ENCODE results near the gene XRN2. TPM values are rescaled to one million over a fixed set of nuclear protein-coding genes. Genes with fewer than 3 reads are reported as not detected.
A peak's percentile ranks its signal among the peaks of the same experiment; 100 is the strongest.

The XRN2 gene
- total RNA-seq: 124 and 125 TPM in 2 replicates

- H3K4me3 ChIP-seq (ENCODE audit: insufficient read depth, low read length): peak within 1 kb of the TSS; percentile 89
- TF ChIP-seq, protein P1, sequence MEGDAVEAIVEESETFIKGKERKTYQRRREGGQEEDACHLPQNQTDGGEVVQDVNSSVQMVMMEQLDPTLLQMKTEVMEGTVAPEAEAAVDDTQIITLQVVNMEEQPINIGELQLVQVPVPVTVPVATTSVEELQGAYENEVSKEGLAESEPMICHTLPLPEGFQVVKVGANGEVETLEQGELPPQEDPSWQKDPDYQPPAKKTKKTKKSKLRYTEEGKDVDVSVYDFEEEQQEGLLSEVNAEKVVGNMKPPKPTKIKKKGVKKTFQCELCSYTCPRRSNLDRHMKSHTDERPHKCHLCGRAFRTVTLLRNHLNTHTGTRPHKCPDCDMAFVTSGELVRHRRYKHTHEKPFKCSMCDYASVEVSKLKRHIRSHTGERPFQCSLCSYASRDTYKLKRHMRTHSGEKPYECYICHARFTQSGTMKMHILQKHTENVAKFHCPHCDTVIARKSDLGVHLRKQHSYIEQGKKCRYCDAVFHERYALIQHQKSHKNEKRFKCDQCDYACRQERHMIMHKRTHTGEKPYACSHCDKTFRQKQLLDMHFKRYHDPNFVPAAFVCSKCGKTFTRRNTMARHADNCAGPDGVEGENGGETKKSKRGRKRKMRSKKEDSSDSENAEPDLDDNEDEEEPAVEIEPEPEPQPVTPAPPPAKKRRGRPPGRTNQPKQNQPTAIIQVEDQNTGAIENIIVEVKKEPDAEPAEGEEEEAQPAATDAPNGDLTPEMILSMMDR (IDR thresholded peaks at IDR 0.05; ENCODE audit: extremely low read depth, low read depth, low read length): no peak
- peaks cover 19% of the 10 kb centered on the region for H3K4me1 ChIP-seq (ENCODE audit: insufficient read depth, low read length)
- peaks cover 2% of the 10 kb centered on the region for H3K36me3 ChIP-seq (ENCODE audit: insufficient read depth, low read length)
- H4K20me1 ChIP-seq (ENCODE audit: insufficient read depth, low read length): peaks cover 25% of the 10 kb centered on the region
- no peaks in the 10 kb centered on the region for H3K27me3 ChIP-seq (ENCODE audit: insufficient read depth, low read length)
- peak within 1 kb of the TSS; percentile 94 for H3K27ac ChIP-seq (ENCODE audit: low read depth, low read length)
- peak within 1 kb of the TSS; percentile 100 for H3K4me2 ChIP-seq (ENCODE audit: insufficient read depth, low read length)
- peaks cover 45% of the 10 kb centered on the region for H3K79me2 ChIP-seq (ENCODE audit: insufficient read depth, low read length)
- H2AFZ ChIP-seq (ENCODE audit: low read length): peak within 1 kb of the TSS; percentile 98
- peak; percentile 97 for DNase-seq (ENCODE audit: insufficient read length, low spot score, missing footprints)
- no peaks in the 10 kb centered on the region for H3K9me3 ChIP-seq (ENCODE audit: low read depth, low read length)
Measured at GRCh38 chr20:21303061-21303871, at the start of gene XRN2. XRN2 (plus strand) TSS chr20:21303331; CDS start chr20:21303399, 68 bp downstream.

GRCh38 chr20:21257192-21257591 is 45.9 kb upstream of the XRN2 start:
- no peaks in the 10 kb centered on the region for H3K36me3 ChIP-seq (ENCODE audit: insufficient read depth, low read length)
- no peak overlapping the region for H3K4me2 ChIP-seq (ENCODE audit: insufficient read depth, low read length)
- H3K27ac ChIP-seq (ENCODE audit: low read depth, low read length): no peak overlapping the region
- no peaks in the 10 kb centered on the region for H3K4me1 ChIP-seq (ENCODE audit: insufficient read depth, low read length)
- no peaks in the 10 kb centered on the region for H3K9me3 ChIP-seq (ENCODE audit: low read depth, low read length)
- DNase-seq (ENCODE audit: insufficient read length, low spot score, missing footprints): no peak
- H4K20me1 ChIP-seq (ENCODE audit: insufficient read depth, low read length): no peaks in the 10 kb centered on the region
- no peak overlapping the region for H2AFZ ChIP-seq (ENCODE audit: low read length)
- H3K4me3 ChIP-seq (ENCODE audit: insufficient read depth, low read length): no peak overlapping the region
- TF ChIP-seq, protein P1 (IDR thresholded peaks at IDR 0.05; ENCODE audit: extremely low read depth, low read depth, low read length): no peak
- H3K79me2 ChIP-seq (ENCODE audit: insufficient read depth, low read length): no peaks in the 10 kb centered on the region
- no peaks in the 10 kb centered on the region for H3K27me3 ChIP-seq (ENCODE audit: insufficient read depth, low read length)

- no peak overlapping the region for H2AFZ ChIP-seq (ENCODE audit: low read length)
- no peaks in the 10 kb centered on the region for H4K20me1 ChIP-seq (ENCODE audit: insufficient read depth, low read length)
- no peak overlapping the region for H3K4me2 ChIP-seq (ENCODE audit: insufficient read depth, low read length)
- no peaks in the 10 kb centered on the region for H3K79me2 ChIP-seq (ENCODE audit: insufficient read depth, low read length)
- no peak overlapping the region for H3K4me3 ChIP-seq (ENCODE audit: insufficient read depth, low read length)
- H3K4me1 ChIP-seq (ENCODE audit: insufficient read depth, low read length): no peaks in the 10 kb centered on the region
- TF ChIP-seq, protein P1 (IDR thresholded peaks at IDR 0.05; ENCODE audit: extremely low read depth, low read depth, low read length): no peak
- no peaks in the 10 kb centered on the region for H3K36me3 ChIP-seq (ENCODE audit: insufficient read depth, low read length)
- H3K27ac ChIP-seq (ENCODE audit: low read depth, low read length): no peak overlapping the region
- no peak for DNase-seq (ENCODE audit: insufficient read length, low spot score, missing footprints)
- no peaks in the 10 kb centered on the region for H3K9me3 ChIP-seq (ENCODE audit: low read depth, low read length)
- H3K27me3 ChIP-seq (ENCODE audit: insufficient read depth, low read length): no peaks in the 10 kb centered on the region
Measured at GRCh38 chr20:21258411-21258810, 44.7 kb upstream of the XRN2 start.

DNA sequence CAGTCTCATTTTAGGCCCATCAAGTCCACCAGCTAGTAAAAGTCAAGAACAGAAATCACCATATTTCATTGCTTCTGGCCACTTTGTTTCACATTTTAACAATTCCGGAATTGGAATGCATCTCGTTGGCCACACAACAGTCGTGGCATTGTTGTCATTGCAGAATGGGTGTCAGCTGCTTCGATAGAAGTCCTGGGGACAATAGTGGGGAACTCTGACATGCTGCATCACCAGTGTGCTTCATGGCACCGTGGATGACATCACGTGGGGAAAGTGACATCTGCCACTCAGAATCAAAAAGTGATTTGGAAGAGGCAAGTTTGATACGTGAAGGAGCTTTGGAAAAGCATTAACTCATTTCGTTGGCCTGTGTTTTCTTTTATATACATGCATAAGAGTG is 43.8 kb upstream of the XRN2 start:
- no peak overlapping the region for H2AFZ ChIP-seq (ENCODE audit: low read length)
- H3K27ac ChIP-seq (ENCODE audit: low read depth, low read length): no peak overlapping the region
- TF ChIP-seq, protein P1 (IDR thresholded peaks at IDR 0.05; ENCODE audit: extremely low read depth, low read depth, low read length): no peak
- no peak for DNase-seq (ENCODE audit: insufficient read length, low spot score, missing footprints)
- no peaks in the 10 kb centered on the region for H3K36me3 ChIP-seq (ENCODE audit: insufficient read depth, low read length)
- H3K79me2 ChIP-seq (ENCODE audit: insufficient read depth, low read length): no peaks in the 10 kb centered on the region
- H3K4me3 ChIP-seq (ENCODE audit: insufficient read depth, low read length): no peak overlapping the region
- no peaks in the 10 kb centered on the region for H4K20me1 ChIP-seq (ENCODE audit: insufficient read depth, low read length)
- H3K27me3 ChIP-seq (ENCODE audit: insufficient read depth, low read length): no peaks in the 10 kb centered on the region
- no peaks in the 10 kb centered on the region for H3K4me1 ChIP-seq (ENCODE audit: insufficient read depth, low read length)
- no peaks in the 10 kb centered on the region for H3K9me3 ChIP-seq (ENCODE audit: low read depth, low read length)
- no peak overlapping the region for H3K4me2 ChIP-seq (ENCODE audit: insufficient read depth, low read length)

Data from osteoblast (primary cell).